ENCODE data around the gene VEGFC.

Gene VEGFC

DNA sequence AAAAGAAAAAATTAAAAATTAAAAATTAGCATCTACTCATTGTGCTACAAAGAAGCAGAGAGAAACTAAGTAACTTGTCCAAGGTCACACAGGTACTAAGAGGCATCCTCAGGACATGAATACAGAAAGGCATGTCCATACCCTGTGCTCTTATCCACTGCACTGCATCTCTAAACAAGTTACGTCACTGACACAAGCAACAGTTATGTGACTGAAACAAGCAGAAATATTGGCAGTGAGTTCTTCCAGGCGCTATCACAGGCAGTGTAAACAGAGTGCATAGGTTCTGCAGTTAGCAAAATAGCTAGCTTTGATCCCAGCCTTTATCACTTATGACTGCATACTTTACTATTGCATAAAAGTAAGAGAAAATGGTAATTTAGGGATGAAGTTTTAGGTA is 7.9 kb downstream of the VEGFC start:
- H3K27ac ChIP-seq (ENCODE audit: low read depth, low read length) = no peak overlapping the region
- H3K4me1 ChIP-seq (ENCODE audit: control insufficient read depth in 1 of 2, insufficient read depth in 2 of 2, low read length in 2 of 2) = peaks cover 0 to 3% of the 10 kb centered on the region in 2 donors
- H3K27me3 ChIP-seq (ENCODE audit: control insufficient read depth in 1 of 2, insufficient read depth in 2 of 2, low read length in 2 of 2) = no peaks in the 10 kb centered on the region
- no peak overlapping the region for H3K4me3 ChIP-seq (ENCODE audit: low read depth in 1 of 2, low read length in 2 of 2)
- H3K9me3 ChIP-seq (ENCODE audit: control insufficient read depth in 1 of 2, low read length in 2 of 2) = no peaks in the 10 kb centered on the region
- H3K9ac ChIP-seq (ENCODE audit: low read depth in 1 of 2, low read length in 2 of 2) = no peak overlapping the region
- no peaks in the 10 kb centered on the region for H3K36me3 ChIP-seq (ENCODE audit: control insufficient read depth in 1 of 2, insufficient read depth in 2 of 2, low read length in 2 of 2)

DNA sequence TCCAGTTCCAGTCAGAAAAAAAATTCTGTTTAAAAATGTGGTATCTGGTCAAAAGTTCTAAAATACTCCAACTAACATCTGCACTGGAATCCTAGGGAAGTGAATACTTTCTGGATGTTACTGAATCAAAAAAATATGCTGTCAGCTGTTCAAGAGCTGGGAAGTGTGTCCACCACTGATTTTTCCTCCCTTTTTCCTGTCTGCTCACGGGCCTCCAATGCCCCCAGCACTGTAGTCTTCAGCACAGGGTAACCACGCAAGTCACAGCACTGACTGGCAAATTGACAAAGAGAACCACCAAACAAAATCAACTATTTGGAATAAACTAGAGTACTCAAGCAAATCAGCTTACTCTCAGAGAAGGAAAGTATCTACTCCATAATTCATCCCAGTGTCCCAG is 9.9 kb downstream of the VEGFC start:
- Histone ChIP-seq H3K9me3 (ENCODE audit: control insufficient read depth in 1 of 2, low read length in 2 of 2) (no peaks in the 10 kb centered on the region), H3K36me3 (ENCODE audit: control insufficient read depth in 1 of 2, insufficient read depth in 2 of 2, low read length in 2 of 2) (no peaks in the 10 kb centered on the region), H3K9ac (ENCODE audit: low read depth in 1 of 2, low read length in 2 of 2) (no peak overlapping the region), H3K4me1 (ENCODE audit: control insufficient read depth in 1 of 2, insufficient read depth in 2 of 2, low read length in 2 of 2) (peaks cover 0 to 3% of the 10 kb centered on the region in 2 donors), H3K27me3 (ENCODE audit: control insufficient read depth in 1 of 2, insufficient read depth in 2 of 2, low read length in 2 of 2) (no peaks in the 10 kb centered on the region), H3K27ac (ENCODE audit: low read depth, low read length) (no peak overlapping the region), H3K4me3 (ENCODE audit: low read depth in 1 of 2, low read length in 2 of 2) (no peak overlapping the region)

DNA sequence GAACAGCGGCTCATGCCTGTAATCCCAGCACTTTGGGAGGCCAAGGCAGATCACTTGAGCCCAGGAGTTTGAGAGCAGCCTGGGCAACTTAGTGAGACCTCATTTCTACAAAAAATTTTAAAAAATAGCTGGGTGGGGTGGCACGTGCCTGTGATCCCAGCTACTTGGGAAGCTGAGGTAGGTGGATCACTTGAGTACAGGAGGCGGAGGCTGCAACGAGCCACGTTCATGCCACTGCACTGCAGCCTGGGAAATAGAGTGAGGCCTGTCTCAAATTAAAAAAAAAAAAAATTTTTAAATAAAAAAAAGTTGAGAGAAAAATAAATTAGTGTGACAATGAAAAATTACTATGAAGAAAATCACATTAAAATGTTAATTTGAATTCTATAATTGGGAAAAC is 10.5 kb downstream of the VEGFC start:
- H3K4me3 ChIP-seq (ENCODE audit: low read depth in 1 of 2, low read length in 2 of 2) = no peak overlapping the region

DNA sequence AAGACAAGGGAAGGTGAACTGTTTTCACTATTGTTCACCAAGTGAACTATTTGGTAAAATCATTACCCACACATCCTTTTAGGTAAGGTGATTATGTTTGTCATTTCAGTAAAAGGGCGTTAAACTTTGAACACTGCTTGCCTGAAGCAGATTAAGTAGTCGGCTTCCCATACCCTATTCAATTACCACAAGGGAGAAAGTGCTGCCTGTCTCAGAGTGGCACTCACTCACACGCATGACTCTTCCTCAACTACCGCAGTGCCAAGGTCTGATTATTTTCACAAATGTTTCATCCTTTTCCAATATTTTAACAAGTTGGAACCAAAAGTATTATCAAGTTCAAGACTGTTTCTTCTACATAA is 11.0 kb downstream of the VEGFC start:
- Histone ChIP-seq H3K4me1 (ENCODE audit: control insufficient read depth in 1 of 2, insufficient read depth in 2 of 2, low read length in 2 of 2) (peaks cover 0 to 3% of the 10 kb centered on the region in 2 donors), H3K9me3 (ENCODE audit: control insufficient read depth in 1 of 2, low read length in 2 of 2) (no peaks in the 10 kb centered on the region), H3K27me3 (ENCODE audit: control insufficient read depth in 1 of 2, insufficient read depth in 2 of 2, low read length in 2 of 2) (no peaks in the 10 kb centered on the region), H3K9ac (ENCODE audit: low read depth in 1 of 2, low read length in 2 of 2) (no peak overlapping the region), H3K27ac (ENCODE audit: low read depth, low read length) (no peak overlapping the region), H3K36me3 (ENCODE audit: control insufficient read depth in 1 of 2, insufficient read depth in 2 of 2, low read length in 2 of 2) (no peaks in the 10 kb centered on the region), H3K4me3 (ENCODE audit: low read depth in 1 of 2, low read length in 2 of 2) (no peak overlapping the region)

More for the DNA sequence above, 10.5 kb downstream of the VEGFC start:
- H3K27me3 ChIP-seq (ENCODE audit: control insufficient read depth in 1 of 2, insufficient read depth in 2 of 2, low read length in 2 of 2) = no peaks in the 10 kb centered on the region
- no peaks in the 10 kb centered on the region for H3K36me3 ChIP-seq (ENCODE audit: control insufficient read depth in 1 of 2, insufficient read depth in 2 of 2, low read length in 2 of 2)
- H3K27ac ChIP-seq (ENCODE audit: low read depth, low read length) = no peak overlapping the region
- no peak overlapping the region for H3K9ac ChIP-seq (ENCODE audit: low read depth in 1 of 2, low read length in 2 of 2)
- peaks cover 0 to 3% of the 10 kb centered on the region in 2 donors for H3K4me1 ChIP-seq (ENCODE audit: control insufficient read depth in 1 of 2, insufficient read depth in 2 of 2, low read length in 2 of 2)
- H3K9me3 ChIP-seq (ENCODE audit: control insufficient read depth in 1 of 2, low read length in 2 of 2) = no peaks in the 10 kb centered on the region

DNA sequence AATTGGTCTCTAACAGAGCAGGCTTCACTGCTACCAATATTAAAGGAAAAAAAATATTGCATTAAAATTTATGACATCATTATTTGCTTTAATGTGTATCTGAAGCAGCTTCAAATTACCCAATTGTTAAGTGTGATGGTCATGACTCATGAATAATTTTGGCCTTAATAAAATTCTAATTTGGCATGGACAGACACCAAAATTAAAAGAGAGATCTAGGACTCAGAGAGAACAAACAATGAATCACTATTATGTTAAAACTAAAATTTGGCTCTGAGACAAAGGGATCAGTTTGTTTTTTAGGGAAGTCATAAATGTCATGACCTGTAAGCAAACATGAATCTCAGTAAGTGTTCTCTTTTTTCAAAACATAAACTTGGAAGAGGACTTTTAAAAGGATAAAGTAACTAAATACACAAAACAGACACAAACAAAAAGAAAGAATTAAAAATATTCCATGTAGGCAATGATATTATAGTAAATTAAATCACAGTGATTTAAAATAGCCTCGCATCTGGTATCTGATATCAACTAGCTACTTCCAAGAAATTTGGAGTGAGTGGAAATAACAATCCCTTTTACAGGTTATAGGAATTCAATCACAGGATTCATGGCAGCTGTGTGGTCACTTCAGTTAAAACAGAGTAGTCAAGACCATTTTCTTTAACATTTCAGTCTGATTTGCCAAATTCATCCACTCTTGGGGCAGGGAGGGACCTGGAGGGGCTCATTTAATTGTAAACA is 11.6 kb downstream of the VEGFC start:
- Histone ChIP-seq H3K4me3 (ENCODE audit: low read depth in 1 of 2, low read length in 2 of 2) (no peak overlapping the region), H3K27ac (ENCODE audit: low read depth, low read length) (no peak overlapping the region), H3K27me3 (ENCODE audit: control insufficient read depth in 1 of 2, insufficient read depth in 2 of 2, low read length in 2 of 2) (no peaks in the 10 kb centered on the region)

DNA sequence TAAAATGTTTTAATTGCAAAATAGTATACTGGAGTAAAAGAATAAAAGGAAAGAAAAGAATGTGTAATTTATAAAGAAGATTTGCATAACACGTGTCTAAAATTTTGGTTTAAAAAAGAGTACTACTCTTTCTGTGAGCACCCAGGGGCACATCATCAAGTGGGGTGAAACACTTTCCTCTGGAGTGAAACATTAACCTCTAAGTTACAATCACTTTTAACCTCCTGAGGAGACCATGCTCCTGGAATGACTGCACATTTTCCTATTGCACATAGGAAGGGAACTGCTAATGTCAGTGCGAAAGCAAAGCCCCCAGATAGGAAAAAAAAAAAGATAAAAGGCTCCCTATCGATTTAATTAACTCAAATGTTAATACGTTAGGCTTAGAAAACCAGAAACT is 13.3 kb downstream of the VEGFC start:
- no peaks in the 10 kb centered on the region for H3K4me1 ChIP-seq (ENCODE audit: control insufficient read depth in 1 of 2, insufficient read depth in 2 of 2, low read length in 2 of 2)
- H3K27me3 ChIP-seq (ENCODE audit: control insufficient read depth in 1 of 2, insufficient read depth in 2 of 2, low read length in 2 of 2) = no peaks in the 10 kb centered on the region
- H3K9ac ChIP-seq (ENCODE audit: low read depth in 1 of 2, low read length in 2 of 2) = no peak overlapping the region
- H3K9me3 ChIP-seq (ENCODE audit: control insufficient read depth in 1 of 2, low read length in 2 of 2) = no peaks in the 10 kb centered on the region
- no peak overlapping the region for H3K27ac ChIP-seq (ENCODE audit: low read depth, low read length)
- H3K4me3 ChIP-seq (ENCODE audit: low read depth in 1 of 2, low read length in 2 of 2) = no peak overlapping the region
- no peaks in the 10 kb centered on the region for H3K36me3 ChIP-seq (ENCODE audit: control insufficient read depth in 1 of 2, insufficient read depth in 2 of 2, low read length in 2 of 2)

More for the DNA sequence above, 11.6 kb downstream of the VEGFC start:
- Histone ChIP-seq H3K9me3 (ENCODE audit: control insufficient read depth in 1 of 2, low read length in 2 of 2) (no peaks in the 10 kb centered on the region), H3K4me1 (ENCODE audit: control insufficient read depth in 1 of 2, insufficient read depth in 2 of 2, low read length in 2 of 2) (peaks cover 0 to 3% of the 10 kb centered on the region in 2 donors), H3K9ac (ENCODE audit: low read depth in 1 of 2, low read length in 2 of 2) (no peak overlapping the region), H3K36me3 (ENCODE audit: control insufficient read depth in 1 of 2, insufficient read depth in 2 of 2, low read length in 2 of 2) (no peaks in the 10 kb centered on the region)

DNA sequence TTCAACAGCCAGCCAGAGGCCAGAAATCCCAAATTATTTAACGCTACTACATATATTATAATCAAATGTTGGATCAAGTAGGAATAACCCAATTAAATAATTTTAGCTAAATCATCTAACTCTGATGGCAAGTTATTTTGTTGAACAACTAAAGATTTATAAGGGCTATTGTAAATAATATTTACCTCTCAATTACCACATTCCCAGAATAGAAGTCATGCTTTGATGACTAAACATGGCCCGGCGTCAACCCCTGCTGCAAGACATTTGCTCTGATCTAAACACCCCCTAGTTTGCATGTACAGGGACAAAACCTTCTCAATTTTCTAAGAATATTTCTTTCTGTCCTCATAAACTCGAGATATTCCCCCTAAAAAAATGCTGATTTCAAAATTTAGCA is 14.2 kb downstream of the VEGFC start:
- H3K4me1 ChIP-seq (ENCODE audit: control insufficient read depth in 1 of 2, insufficient read depth in 2 of 2, low read length in 2 of 2) = no peaks in the 10 kb centered on the region
- no peaks in the 10 kb centered on the region for H3K27me3 ChIP-seq (ENCODE audit: control insufficient read depth in 1 of 2, insufficient read depth in 2 of 2, low read length in 2 of 2)
- no peaks in the 10 kb centered on the region for H3K9me3 ChIP-seq (ENCODE audit: control insufficient read depth in 1 of 2, low read length in 2 of 2)
- no peak overlapping the region for H3K27ac ChIP-seq (ENCODE audit: low read depth, low read length)
- no peak overlapping the region for H3K9ac ChIP-seq (ENCODE audit: low read depth in 1 of 2, low read length in 2 of 2)
- H3K36me3 ChIP-seq (ENCODE audit: control insufficient read depth in 1 of 2, insufficient read depth in 2 of 2, low read length in 2 of 2) = no peaks in the 10 kb centered on the region
- no peak overlapping the region for H3K4me3 ChIP-seq (ENCODE audit: low read depth in 1 of 2, low read length in 2 of 2)

DNA sequence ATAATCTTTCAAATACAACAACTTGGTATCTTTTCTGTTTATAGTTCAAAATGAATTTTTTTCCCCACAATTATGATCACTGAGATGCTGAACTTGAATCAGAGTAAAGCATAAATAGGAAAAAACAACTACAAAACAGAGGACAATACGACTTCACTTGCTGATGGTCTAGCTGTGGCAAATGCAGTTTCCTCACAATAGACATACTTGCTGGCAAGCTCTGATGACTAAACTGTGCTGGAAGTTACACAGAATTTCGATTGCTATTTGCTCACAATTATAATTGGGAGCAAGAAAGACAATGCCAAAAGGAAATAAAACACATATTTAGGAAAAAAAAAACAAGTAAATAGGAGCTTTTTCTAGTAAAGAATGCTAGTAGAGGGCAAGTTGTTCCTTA is 14.7 kb downstream of the VEGFC start:
- Histone ChIP-seq H3K27ac (ENCODE audit: low read depth, low read length) (no peak overlapping the region), H3K9me3 (ENCODE audit: control insufficient read depth in 1 of 2, low read length in 2 of 2) (no peaks in the 10 kb centered on the region), H3K4me1 (ENCODE audit: control insufficient read depth in 1 of 2, insufficient read depth in 2 of 2, low read length in 2 of 2) (no peaks in the 10 kb centered on the region), H3K27me3 (ENCODE audit: control insufficient read depth in 1 of 2, insufficient read depth in 2 of 2, low read length in 2 of 2) (no peaks in the 10 kb centered on the region), H3K36me3 (ENCODE audit: control insufficient read depth in 1 of 2, insufficient read depth in 2 of 2, low read length in 2 of 2) (no peaks in the 10 kb centered on the region), H3K9ac (ENCODE audit: low read depth in 1 of 2, low read length in 2 of 2) (no peak overlapping the region), H3K4me3 (ENCODE audit: low read depth in 1 of 2, low read length in 2 of 2) (no peak overlapping the region)

DNA sequence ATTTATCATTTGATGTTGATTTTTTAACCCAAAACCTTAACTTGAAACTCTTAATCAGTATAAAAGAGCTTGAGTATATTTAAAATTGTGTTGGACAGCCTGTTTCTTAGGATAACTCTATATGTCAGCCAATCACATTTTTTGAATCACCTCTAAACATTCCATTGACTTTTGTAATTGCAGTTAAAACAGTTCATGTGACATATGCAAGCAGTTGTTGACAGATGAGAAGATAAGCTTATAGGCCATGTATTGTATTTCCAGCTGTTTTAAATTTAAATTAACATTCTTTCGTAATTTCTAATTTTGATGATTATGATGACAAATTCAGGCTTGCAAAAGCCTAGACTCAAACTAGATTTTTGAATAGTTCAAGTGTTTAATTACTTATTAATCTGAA is 17.4 kb downstream of the VEGFC start:
- Histone ChIP-seq H3K9me3 (ENCODE audit: control insufficient read depth in 1 of 2, low read length in 2 of 2) (no peaks in the 10 kb centered on the region), H3K36me3 (ENCODE audit: control insufficient read depth in 1 of 2, insufficient read depth in 2 of 2, low read length in 2 of 2) (no peaks in the 10 kb centered on the region), H3K9ac (ENCODE audit: low read depth in 1 of 2, low read length in 2 of 2) (no peak overlapping the region), H3K27ac (ENCODE audit: low read depth, low read length) (no peak overlapping the region), H3K27me3 (ENCODE audit: control insufficient read depth in 1 of 2, insufficient read depth in 2 of 2, low read length in 2 of 2) (no peaks in the 10 kb centered on the region), H3K4me3 (ENCODE audit: low read depth in 1 of 2, low read length in 2 of 2) (no peak overlapping the region), H3K4me1 (ENCODE audit: control insufficient read depth in 1 of 2, insufficient read depth in 2 of 2, low read length in 2 of 2) (no peaks in the 10 kb centered on the region)

DNA sequence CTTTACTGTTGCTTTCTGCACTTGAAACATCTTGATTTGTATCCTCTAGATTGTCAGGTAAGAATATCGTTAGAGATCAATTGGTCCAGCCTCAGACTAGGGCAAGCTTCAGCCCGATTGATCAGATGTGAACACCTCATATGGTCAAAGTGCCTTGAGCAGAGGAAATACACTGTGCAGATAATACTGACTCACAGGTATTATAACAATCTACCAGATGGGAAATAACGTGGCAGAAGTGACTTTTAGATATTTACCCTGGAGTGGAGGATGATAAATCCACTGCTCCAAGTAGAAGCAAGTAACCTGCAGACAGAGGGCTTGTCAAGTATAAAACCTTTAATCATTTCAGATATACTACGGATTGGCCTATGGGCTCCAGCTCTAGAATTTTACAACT is 17.9 kb downstream of the VEGFC start:
- Histone ChIP-seq H3K36me3 (ENCODE audit: control insufficient read depth in 1 of 2, insufficient read depth in 2 of 2, low read length in 2 of 2) (no peaks in the 10 kb centered on the region), H3K4me3 (ENCODE audit: low read depth in 1 of 2, low read length in 2 of 2) (no peak overlapping the region)

More for the DNA sequence above, 17.9 kb downstream of the VEGFC start:
- no peak overlapping the region for H3K9ac ChIP-seq (ENCODE audit: low read depth in 1 of 2, low read length in 2 of 2)
- H3K27ac ChIP-seq (ENCODE audit: low read depth, low read length) = no peak overlapping the region
- H3K4me1 ChIP-seq (ENCODE audit: control insufficient read depth in 1 of 2, insufficient read depth in 2 of 2, low read length in 2 of 2) = no peaks in the 10 kb centered on the region
- no peaks in the 10 kb centered on the region for H3K27me3 ChIP-seq (ENCODE audit: control insufficient read depth in 1 of 2, insufficient read depth in 2 of 2, low read length in 2 of 2)
- H3K9me3 ChIP-seq (ENCODE audit: control insufficient read depth in 1 of 2, low read length in 2 of 2) = no peaks in the 10 kb centered on the region
